ENCODE results near the gene GATAD2A. TPM values are rescaled to one million over a fixed set of nuclear protein-coding genes. Genes with fewer than 3 reads are reported as not detected.

GATAD2A gene
- polyA plus RNA-seq, 1 donor (not counting 4 experiments of a cell fraction or from before 2014, with no cell fraction given), result 28.4 TPM

DNA sequence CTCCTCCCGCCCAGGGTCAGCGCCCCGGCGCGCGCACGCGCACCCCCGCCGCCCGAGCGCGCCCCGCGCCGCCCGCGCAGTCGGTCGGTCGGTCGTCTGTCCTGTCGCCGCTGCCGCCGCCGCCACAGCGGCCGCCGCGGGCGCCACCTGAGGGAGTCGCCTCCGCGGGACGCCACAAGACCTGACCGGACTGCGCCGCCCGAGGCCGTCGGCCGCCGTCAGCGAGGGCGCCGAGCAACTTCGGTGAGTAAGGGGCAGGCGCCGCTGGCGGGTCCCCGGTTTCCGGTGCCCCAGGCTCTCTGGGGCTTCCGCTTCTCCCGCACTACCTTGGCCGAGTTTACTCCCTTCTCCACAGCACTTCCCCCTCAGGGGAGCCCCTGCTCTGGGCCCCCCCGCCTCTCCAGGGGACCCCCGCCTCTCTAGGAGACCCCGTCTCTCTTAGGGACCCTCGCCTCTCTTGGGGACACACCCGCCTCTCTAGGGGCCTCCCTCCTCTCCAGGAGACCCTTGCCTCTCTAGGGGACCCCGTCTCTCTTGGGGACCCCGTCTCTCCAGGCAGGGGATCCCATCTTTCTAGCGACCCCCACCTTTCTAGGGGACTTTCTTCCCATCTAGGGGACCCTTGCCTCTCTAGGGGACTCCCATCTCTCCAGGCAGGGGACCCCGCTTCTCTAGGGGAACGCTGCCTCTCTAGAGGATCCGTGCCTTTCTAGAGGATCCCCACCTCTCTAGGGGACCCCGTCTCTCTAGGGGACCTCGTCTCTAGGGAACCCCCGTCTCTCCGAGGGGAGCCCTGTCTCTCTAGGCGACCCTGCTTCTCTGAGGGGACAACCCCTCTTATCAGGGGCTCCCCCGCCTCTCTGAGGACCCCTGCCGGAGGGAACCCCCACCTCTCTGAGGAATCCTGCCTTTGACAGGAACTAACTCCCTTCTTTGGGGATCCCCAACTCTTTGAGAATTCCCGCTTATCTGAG, 19.3 kb upstream of the GATAD2A start:
- H3K4me1 ChIP-seq (ENCODE audit: control insufficient read depth, extremely low read depth, insufficient read depth, low read length), result peaks cover 36% of the 10 kb centered on the region
- dilution Hi-C loops (cut with MboI; ENCODE audit: extremely low pct_ligation_motif_present, low sequenced_read_pairs), result no loop called here
- H2AFZ ChIP-seq (ENCODE audit: control insufficient read depth, low read length), result peak overlapping the region; percentile 12
- peak overlapping the region; percentile 71 to 96 (median 94) for H3K4me3 ChIP-seq (ENCODE audit: control insufficient read depth in 2 of 3, extremely low read depth in 1 of 3, insufficient read depth in 2 of 3, low read depth in 1 of 3, low read length in 3 of 3)
- H3K9ac ChIP-seq (ENCODE audit: control insufficient read depth, extremely low read depth, insufficient read depth, low read length), result peak overlapping the region; percentile 88
- peaks cover 0 to 4% of the 10 kb centered on the region in 2 experiments for H3K36me3 ChIP-seq (ENCODE audit: control insufficient read depth in 2 of 2, extremely low read depth in 1 of 2, insufficient read depth in 2 of 2, low read length in 2 of 2)
- no peak for TF ChIP-seq EZH2 (IDR thresholded peaks at IDR 0.05; ENCODE audit: low read length)
- TF ChIP-seq, protein P1, sequence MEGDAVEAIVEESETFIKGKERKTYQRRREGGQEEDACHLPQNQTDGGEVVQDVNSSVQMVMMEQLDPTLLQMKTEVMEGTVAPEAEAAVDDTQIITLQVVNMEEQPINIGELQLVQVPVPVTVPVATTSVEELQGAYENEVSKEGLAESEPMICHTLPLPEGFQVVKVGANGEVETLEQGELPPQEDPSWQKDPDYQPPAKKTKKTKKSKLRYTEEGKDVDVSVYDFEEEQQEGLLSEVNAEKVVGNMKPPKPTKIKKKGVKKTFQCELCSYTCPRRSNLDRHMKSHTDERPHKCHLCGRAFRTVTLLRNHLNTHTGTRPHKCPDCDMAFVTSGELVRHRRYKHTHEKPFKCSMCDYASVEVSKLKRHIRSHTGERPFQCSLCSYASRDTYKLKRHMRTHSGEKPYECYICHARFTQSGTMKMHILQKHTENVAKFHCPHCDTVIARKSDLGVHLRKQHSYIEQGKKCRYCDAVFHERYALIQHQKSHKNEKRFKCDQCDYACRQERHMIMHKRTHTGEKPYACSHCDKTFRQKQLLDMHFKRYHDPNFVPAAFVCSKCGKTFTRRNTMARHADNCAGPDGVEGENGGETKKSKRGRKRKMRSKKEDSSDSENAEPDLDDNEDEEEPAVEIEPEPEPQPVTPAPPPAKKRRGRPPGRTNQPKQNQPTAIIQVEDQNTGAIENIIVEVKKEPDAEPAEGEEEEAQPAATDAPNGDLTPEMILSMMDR (optimal IDR thresholded peaks at IDR 0.05 in 1 of 3, IDR thresholded peaks at IDR 0.05 in 1 of 3, conservative IDR thresholded peaks at IDR 0.05 in 1 of 3; ENCODE audit: extremely low read depth in 1 of 3, insufficient read depth in 2 of 3, low read length in 3 of 3), result peak in 1 of 3 experiments; percentile 19
- H4K20me1 ChIP-seq (ENCODE audit: control insufficient read depth, extremely low read depth, insufficient read depth, low read length), result no peaks in the 10 kb centered on the region
- FAIRE-seq, result no peak
- peak overlapping the region; percentile 72 for H3K27ac ChIP-seq (ENCODE audit: control insufficient read depth, insufficient read depth, low read length)
- peaks cover 3% of the 10 kb centered on the region for H3K9me1 ChIP-seq (ENCODE audit: control insufficient read depth, extremely low read depth, insufficient read depth, low read length)
- DNase-seq (ENCODE audit: low read depth, low spot score), result no peak
- peaks cover 49% of the 10 kb centered on the region for H3K79me2 ChIP-seq (ENCODE audit: control insufficient read depth, insufficient read depth, low read length)
- H3K27me3 ChIP-seq (ENCODE audit: control insufficient read depth, extremely low read depth, insufficient read depth, low read length), result no peaks in the 10 kb centered on the region
- H3K9me3 ChIP-seq (ENCODE audit: control insufficient read depth, low read depth, low read length), result no peaks in the 10 kb centered on the region
- H3K4me2 ChIP-seq (ENCODE audit: control insufficient read depth, extremely low read depth, insufficient read depth, low read depth, low read length), result peak overlapping the region; percentile 90

DNA sequence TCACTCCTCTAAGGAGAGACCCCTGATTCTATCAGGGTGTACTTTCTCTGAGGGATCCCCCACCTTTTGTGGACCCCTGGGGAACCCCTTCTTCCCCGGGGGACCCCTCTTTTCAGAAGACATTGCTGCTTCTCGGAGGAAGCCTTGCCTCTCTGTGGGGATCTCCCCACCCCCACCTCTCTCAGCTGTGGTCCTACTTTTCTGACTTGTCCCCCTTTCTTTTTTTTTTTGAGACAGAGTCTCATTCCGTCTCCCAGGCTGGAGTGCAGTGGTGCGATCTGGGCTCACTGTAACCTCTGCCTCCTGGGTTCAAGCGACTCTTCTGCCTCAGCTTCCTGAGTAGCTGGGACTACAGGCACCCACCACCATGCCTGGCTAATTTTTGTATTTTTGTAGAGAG, 18.4 kb upstream of the GATAD2A start:
- H3K9me1 ChIP-seq (ENCODE audit: control insufficient read depth, extremely low read depth, insufficient read depth, low read length), result peaks cover 3% of the 10 kb centered on the region
- H3K27me3 ChIP-seq (ENCODE audit: control insufficient read depth, extremely low read depth, insufficient read depth, low read length), result no peaks in the 10 kb centered on the region
- no peak for DNase-seq (ENCODE audit: low read depth, low spot score)
- peak overlapping the region; percentile 90 for H3K4me2 ChIP-seq (ENCODE audit: control insufficient read depth, extremely low read depth, insufficient read depth, low read depth, low read length)
- peaks cover 58% of the 10 kb centered on the region for H3K79me2 ChIP-seq (ENCODE audit: control insufficient read depth, insufficient read depth, low read length)
- dilution Hi-C loops (cut with MboI; ENCODE audit: extremely low pct_ligation_motif_present, low sequenced_read_pairs), result no loop called here
- peaks cover 36% of the 10 kb centered on the region for H3K4me1 ChIP-seq (ENCODE audit: control insufficient read depth, extremely low read depth, insufficient read depth, low read length)
- no peaks in the 10 kb centered on the region for H3K9me3 ChIP-seq (ENCODE audit: control insufficient read depth, low read depth, low read length)
- TF ChIP-seq, protein P1 (optimal IDR thresholded peaks at IDR 0.05 in 1 of 3, IDR thresholded peaks at IDR 0.05 in 1 of 3, conservative IDR thresholded peaks at IDR 0.05 in 1 of 3; ENCODE audit: extremely low read depth in 1 of 3, insufficient read depth in 2 of 3, low read length in 3 of 3), result no peak
- TF ChIP-seq EZH2 (IDR thresholded peaks at IDR 0.05; ENCODE audit: low read length), result no peak
- no peak overlapping the region for H2AFZ ChIP-seq (ENCODE audit: control insufficient read depth, low read length)
- no peak overlapping the region for H3K27ac ChIP-seq (ENCODE audit: control insufficient read depth, insufficient read depth, low read length)
- no peaks in the 10 kb centered on the region for H4K20me1 ChIP-seq (ENCODE audit: control insufficient read depth, extremely low read depth, insufficient read depth, low read length)
- peaks cover 0 to 4% of the 10 kb centered on the region in 2 experiments for H3K36me3 ChIP-seq (ENCODE audit: control insufficient read depth in 2 of 2, extremely low read depth in 1 of 2, insufficient read depth in 2 of 2, low read length in 2 of 2)
- FAIRE-seq, result no peak
- peak overlapping the region; percentile 71 to 96 (median 94) for H3K4me3 ChIP-seq (ENCODE audit: control insufficient read depth in 2 of 3, extremely low read depth in 1 of 3, insufficient read depth in 2 of 3, low read depth in 1 of 3, low read length in 3 of 3)
- H3K9ac ChIP-seq (ENCODE audit: control insufficient read depth, extremely low read depth, insufficient read depth, low read length), result peak overlapping the region; percentile 88
